ENCODE results near the gene PDE3B. TPM values are rescaled to one million over a fixed set of nuclear protein-coding genes. Genes with fewer than 3 reads are reported as not detected.

PDE3B gene
- total and polyA plus RNA-seq, 2 of the 8 experiments (the other 6 are each of a cell fraction or from before 2014, with no cell fraction given), result 2.7 to 10.9 TPM

GRCh38 chr11:14755140-14755539 is 111.5 kb downstream of the PDE3B start:
- Histone ChIP-seq H3K4me1 (replicated peaks in 1 of 4; ENCODE audit: control insufficient read depth in 3 of 4, insufficient read depth in 4 of 4, low read length in 3 of 4) (no peaks in the 10 kb centered on the region), H3K23me2 (ENCODE audit: low read depth, low read length) (no peaks in the 10 kb centered on the region)
- no peak for FAIRE-seq
- TF ChIP-seq SP2 (IDR thresholded peaks at IDR 0.05; ENCODE audit: low read length) (no peak), POLR2A (IDR thresholded peaks at IDR 0.05; ENCODE audit: control extremely low read depth in 1 of 2, low read depth in 2 of 2, low read length in 2 of 2) (no peak)

More at GRCh38 chr11:14755140-14755539, 111.5 kb downstream of the PDE3B start:
- Histone ChIP-seq H3K79me2 (ENCODE audit: control insufficient read depth in 1 of 2, insufficient read depth in 2 of 2, low read length in 2 of 2) (no peaks in the 10 kb centered on the region), H3K9me3 (ENCODE audit: insufficient read depth in 2 of 2, low read depth in 1 of 2, low read length in 1 of 2) (no peaks in the 10 kb centered on the region), H2BK20ac (ENCODE audit: low read length) (no peak overlapping the region), H3K14ac (ENCODE audit: insufficient read length) (no peak overlapping the region), H4K91ac (replicated peaks; ENCODE audit: insufficient read length, low read length) (no peak overlapping the region), H3K9ac (replicated peaks in 1 of 4; ENCODE audit: extremely low read depth in 1 of 4, low read depth in 3 of 4, low read length in 3 of 4) (no peak overlapping the region), H2BK12ac (ENCODE audit: low read depth, low read length) (no peak overlapping the region), H3K4ac (replicated peaks; ENCODE audit: insufficient read length, low read depth, low read length) (no peak overlapping the region), H3K27ac (ENCODE audit: low read depth, low read length) (no peak overlapping the region), H3K36me3 (ENCODE audit: control insufficient read depth in 2 of 4, insufficient read depth in 4 of 4, low read length in 3 of 4) (no peaks in the 10 kb centered on the region), H4K20me1 (replicated peaks in 1 of 2; ENCODE audit: control insufficient read depth in 1 of 2, insufficient read depth in 2 of 2, low read length in 2 of 2) (no peaks in the 10 kb centered on the region), H2AFZ (ENCODE audit: low read length) (no peak overlapping the region), H2BK5ac (ENCODE audit: low read depth, low read length) (no peak overlapping the region), H3K4me3 (ENCODE audit: extremely low read depth in 1 of 4, insufficient read depth in 2 of 4, low read depth in 3 of 4, low read length in 4 of 4) (no peak overlapping the region), H3K23ac (ENCODE audit: insufficient read length) (no peak overlapping the region), H2BK15ac (ENCODE audit: low read length) (no peak overlapping the region), H2AK5ac (ENCODE audit: low read depth, low read length) (no peak overlapping the region), H4K8ac (ENCODE audit: extremely low read depth, insufficient read depth, low read length) (no peak overlapping the region), H3K4me2 (ENCODE audit: insufficient read depth in 1 of 2, low read depth in 2 of 2, low read length in 2 of 2) (no peak overlapping the region), H3K18ac (ENCODE audit: extremely low read depth, low read length) (no peak overlapping the region), H3K79me1 (ENCODE audit: low read depth, low read length) (no peaks in the 10 kb centered on the region), H3K56ac (replicated peaks; ENCODE audit: insufficient read length, low read depth, low read length) (no peak overlapping the region), H2BK120ac (replicated peaks; ENCODE audit: low read depth, low read length) (no peak overlapping the region), H4K5ac (ENCODE audit: insufficient read length, low read depth, low read length) (no peak overlapping the region), H3K27me3 (replicated peaks in 1 of 4; ENCODE audit: control insufficient read depth in 3 of 4, extremely low read depth in 1 of 4, insufficient read depth in 3 of 4, low read length in 3 of 4) (no peaks in the 10 kb centered on the region)
- CTCF ChIA-PET (ENCODE audit: partially characterized antibody), result interaction anchor here (1.1 kb wide), 1 partner anchor 19 kb away, joined by 4 read pairs; no protein-coding TSS in a partner anchor
- 91% methylated on average over 3 of the region's 3 CpGs; no CpG with 5 or more reads in 1 of the 2 experiments for WGBS, 2 experiments (ENCODE audit: extremely low coverage in 1 of 2, insufficient coverage in 1 of 2, insufficient read length in 1 of 2, insufficient replicate concordance in 2 of 2, low coverage in 1 of 2, low lambda C conversion rate in 2 of 2, missing lambda C conversion rate in 1 of 2)
- POLR2A ChIA-PET (ENCODE audit: partially characterized antibody), result no interaction called here
- DNase-seq (ENCODE audit: low read depth in 1 of 2, low spot score in 2 of 2), result no peak

All from H1 (cell line).